GM21737 (cell line): ENCODE measurements around the gene STAC3.

Experiments
- ATAC-seq: cut with Tn5 transposase; IDR thresholded peaks from one replicate; pipeline ENCODE4 v1.9.1; 2021; ENCODE audit warnings: mild to moderate bottlenecking, moderate library complexity; ENCODE audit not compliant: unreplicated experiment

Gene STAC3

GRCh38 chr12:57255916-57256315 lies 4.9 kb upstream of the STAC3 start:
- ATAC-seq, result no peak

GRCh38 chr12:57254506-57255280 lies 3.7 kb upstream of the STAC3 start:
- no peak for ATAC-seq

- ATAC-seq, result no peak
Observed at GRCh38 chr12:57250541-57250940, 446 bp downstream of the STAC3 start.

- no peak for ATAC-seq
Observed at GRCh38 chr12:57248934-57249742, 1.8 kb downstream of the STAC3 start.

GRCh38 chr12:57247041-57247440 lies 3.9 kb downstream of the STAC3 start:
- ATAC-seq, result no peak

GRCh38 chr12:57244312-57244696 lies 6.7 kb downstream of the STAC3 start:
- no peak for ATAC-seq

- no peak for ATAC-seq
Observed at GRCh38 chr12:57243521-57244311, 7.3 kb downstream of the STAC3 start.

- ATAC-seq, result no peak
Observed at GRCh38 chr12:57242691-57243454, 8.1 kb downstream of the STAC3 start.

- no peak for ATAC-seq
Observed at GRCh38 chr12:57242329-57242690, 8.7 kb downstream of the STAC3 start.

- ATAC-seq, result no peak
Observed at GRCh38 chr12:57241402-57242310, 9.3 kb downstream of the STAC3 start.

GRCh38 chr12:57240926-57241401 lies 10.0 kb downstream of the STAC3 start:
- ATAC-seq, result no peak

GRCh38 chr12:57240066-57240921 lies 10.7 kb downstream of the STAC3 start:
- ATAC-seq, result no peak

GRCh38 chr12:57239587-57240065 lies 11.4 kb downstream of the STAC3 start:
- ATAC-seq, result peak; percentile 1

- peak; percentile 46 for ATAC-seq
Observed at GRCh38 chr12:57238854-57239554, 12.0 kb downstream of the STAC3 start.

GRCh38 chr12:57237932-57238853 lies 12.8 kb downstream of the STAC3 start:
- ATAC-seq, result no peak

GRCh38 chr12:57237596-57237931 lies 13.4 kb downstream of the STAC3 start:
- ATAC-seq, result no peak
